Measurements from ENCODE around the gene CBY3.
"Not testable (repeated sequence)": the region's sequence is repeated elsewhere in the genome, so short reads cannot be mapped to it uniquely, and the experiment has no call there.

CBY3 gene

DNA sequence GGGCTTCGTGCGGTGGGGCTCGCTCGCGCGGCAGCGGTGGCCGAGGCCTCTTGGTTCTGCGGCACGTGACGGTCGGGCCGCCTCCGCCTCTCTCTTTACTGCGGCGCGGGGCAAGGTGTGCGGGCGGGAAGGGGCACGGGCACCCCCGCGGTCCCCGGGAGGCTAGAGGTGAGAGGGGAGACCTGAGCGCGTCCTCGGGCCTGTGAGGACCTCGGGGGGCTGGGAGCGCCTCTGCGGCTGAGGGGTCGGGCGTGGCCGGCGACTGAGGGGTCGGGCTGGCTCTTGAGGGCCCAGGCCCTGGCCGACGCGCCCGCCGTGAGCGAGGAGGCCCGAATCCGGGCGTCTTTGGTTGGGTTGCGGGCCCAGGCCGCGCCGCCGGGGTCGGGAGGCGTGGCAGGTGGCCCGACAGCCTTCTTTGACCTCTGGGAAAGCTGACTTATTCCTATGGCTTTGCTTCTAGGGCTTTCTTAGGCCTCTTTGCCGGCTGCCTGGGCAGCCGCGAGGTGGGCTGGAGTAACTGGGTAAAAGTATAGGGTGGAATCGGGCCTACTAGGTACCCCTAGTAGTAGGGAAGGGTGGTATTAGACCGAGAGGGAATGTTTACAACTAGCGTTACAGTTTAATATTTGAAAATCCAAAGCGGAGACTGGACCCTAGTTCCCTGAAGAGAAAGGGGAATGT is 18.2 kb upstream of the CBY3 start, which contains the start of gene CANX:
Gene CANX (plus strand): TSS at position 33 of the 681 bp plus-strand sequence. CDS start 6,715 bp downstream, outside the sequence.
- TF ChIP-seq Cebpa-rat (IDR thresholded peaks at IDR 0.05) = no peak
- peaks cover 32% of the 10 kb centered on the region for H3K36me3 ChIP-seq
- peak within 1 kb of the TSS; percentile 89 for H3K4me2 ChIP-seq
- H4K20me1 ChIP-seq = peaks cover 52% of the 10 kb centered on the region
- peak within 1 kb of the TSS; percentile 100 for H3K9ac ChIP-seq
- H3K27me3 ChIP-seq = no peaks in the 10 kb centered on the region
- peak within 1 kb of the TSS; percentile 88 for H3K4me3 ChIP-seq
- peak within 1 kb of the TSS; percentile 99 for H3K27ac ChIP-seq
- no peaks in the 10 kb centered on the region for H3K9me3 ChIP-seq
- peaks cover 43% of the 10 kb centered on the region for H3K4me1 ChIP-seq

DNA sequence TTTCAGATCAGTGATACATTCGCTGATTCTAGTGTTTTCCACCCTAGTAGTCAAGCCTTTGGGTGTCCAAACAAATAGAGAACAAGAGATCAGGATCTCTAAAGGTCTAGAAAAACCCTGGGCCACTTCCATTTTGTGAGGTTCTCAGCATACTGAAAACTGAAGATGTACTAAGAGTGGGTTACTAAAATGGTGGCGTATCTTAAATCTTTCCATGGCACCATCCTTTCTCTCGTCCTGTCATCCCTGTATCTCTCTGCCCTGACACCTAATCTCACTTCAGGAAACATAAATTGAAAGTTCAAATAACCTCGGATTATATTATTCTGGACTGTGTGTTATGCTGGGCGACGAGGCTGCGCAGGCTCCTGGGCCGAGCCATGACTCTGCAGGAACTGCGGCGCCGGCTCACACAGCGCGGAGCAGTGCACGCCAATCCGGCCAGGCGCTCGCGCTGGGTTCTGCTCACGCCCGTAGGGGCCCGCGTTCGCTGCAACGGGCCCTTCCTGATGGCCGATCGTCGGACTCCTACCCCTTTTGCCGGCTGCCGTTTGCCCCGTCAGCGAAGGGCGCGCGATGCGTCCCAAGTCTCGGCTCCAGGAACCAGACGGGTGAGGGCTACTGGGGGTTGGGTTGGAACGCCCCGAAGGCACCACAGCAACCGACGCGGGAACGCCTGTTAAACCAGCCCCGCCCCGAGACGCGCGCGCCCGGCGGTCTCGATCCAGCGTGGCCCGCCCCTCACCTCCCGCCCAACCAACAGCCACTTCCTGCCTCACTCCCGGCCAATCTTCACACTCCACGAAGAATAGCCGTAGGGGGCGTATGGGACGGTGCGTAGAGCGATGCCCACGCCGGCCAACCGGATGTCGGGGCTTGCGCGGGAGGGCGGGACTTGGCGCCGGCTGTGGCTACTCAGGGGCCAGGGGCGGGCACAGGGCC is 17.4 kb upstream of the CBY3 start:
- Histone ChIP-seq H3K4me3 (peak overlapping the region; percentile 88), H3K36me3 (peaks cover 24% of the 10 kb centered on the region), H3K27ac (peak overlapping the region; percentile 99), H3K9ac (peak overlapping the region; percentile 100), H3K27me3 (no peaks in the 10 kb centered on the region), H3K4me2 (peak overlapping the region; percentile 89), H3K9me3 (no peaks in the 10 kb centered on the region), H3K4me1 (peaks cover 38% of the 10 kb centered on the region), H4K20me1 (peaks cover 44% of the 10 kb centered on the region)
- no peak for TF ChIP-seq Cebpa-rat (IDR thresholded peaks at IDR 0.05)

DNA sequence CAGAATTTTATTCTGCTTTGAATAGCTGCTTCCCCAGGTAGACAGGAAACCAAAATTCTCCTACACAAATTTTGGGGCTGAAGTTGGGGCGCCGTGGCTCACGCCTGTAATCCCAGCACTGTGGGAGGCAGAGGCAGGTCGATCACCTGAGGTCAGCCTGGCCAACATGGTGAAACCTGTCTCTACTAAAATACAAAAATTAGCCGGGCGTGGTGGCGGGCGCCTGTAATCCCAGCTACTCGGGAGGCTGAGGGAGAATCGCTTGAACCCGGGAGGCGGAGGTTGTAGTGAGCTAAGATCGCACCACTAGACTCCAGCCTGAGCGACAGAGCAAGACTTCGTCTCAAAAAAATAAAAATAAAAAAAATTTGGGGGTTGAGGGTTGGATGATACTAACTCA is 16.7 kb upstream of the CBY3 start:
- not testable (repeated sequence) for H3K27me3 ChIP-seq, H3K9me3 ChIP-seq
- peaks cover 17% of the 10 kb centered on the region for H3K36me3 ChIP-seq
- peak overlapping the region; percentile 96 for H3K9ac ChIP-seq
- peak overlapping the region; percentile 96 for H3K27ac ChIP-seq
- peak overlapping the region; percentile 89 for H3K4me2 ChIP-seq
- peaks cover 36% of the 10 kb centered on the region for H4K20me1 ChIP-seq
- H3K4me1 ChIP-seq = peaks cover 35% of the 10 kb centered on the region
- peak overlapping the region; percentile 88 for H3K4me3 ChIP-seq

DNA sequence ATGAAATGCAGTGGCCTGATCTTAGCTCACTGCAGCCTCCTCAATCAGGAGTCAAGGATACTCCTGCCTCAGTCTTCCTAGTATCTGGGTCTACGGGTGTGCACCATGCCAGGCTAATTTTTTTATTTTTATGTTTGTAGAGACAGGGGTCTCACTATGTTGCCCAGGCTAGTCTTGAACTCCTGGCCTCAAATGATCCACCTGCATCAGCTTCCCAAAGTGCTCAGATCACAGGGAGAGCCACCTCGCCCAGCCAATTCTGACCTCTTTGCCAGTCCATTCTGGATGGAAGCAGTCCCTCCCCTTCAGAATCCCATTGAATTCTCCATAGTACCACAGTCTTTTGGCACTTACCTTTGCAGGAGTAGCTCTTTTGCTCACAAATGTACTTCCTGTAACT is 16.3 kb upstream of the CBY3 start:
- Histone ChIP-seq H3K27ac (no peak overlapping the region; the same call in 1 of the 2 replicates), H3K9ac (no peak overlapping the region), H3K27me3 (no peaks in the 10 kb centered on the region), H3K4me1 (peaks cover 34% of the 10 kb centered on the region), H3K4me2 (peak overlapping the region; percentile 89), H3K4me3 (no peak overlapping the region), H3K9me3 (no peaks in the 10 kb centered on the region), H3K36me3 (peaks cover 14% of the 10 kb centered on the region), H4K20me1 (peaks cover 32% of the 10 kb centered on the region)
- TF ChIP-seq Cebpa-rat (IDR thresholded peaks at IDR 0.05) = no peak

DNA sequence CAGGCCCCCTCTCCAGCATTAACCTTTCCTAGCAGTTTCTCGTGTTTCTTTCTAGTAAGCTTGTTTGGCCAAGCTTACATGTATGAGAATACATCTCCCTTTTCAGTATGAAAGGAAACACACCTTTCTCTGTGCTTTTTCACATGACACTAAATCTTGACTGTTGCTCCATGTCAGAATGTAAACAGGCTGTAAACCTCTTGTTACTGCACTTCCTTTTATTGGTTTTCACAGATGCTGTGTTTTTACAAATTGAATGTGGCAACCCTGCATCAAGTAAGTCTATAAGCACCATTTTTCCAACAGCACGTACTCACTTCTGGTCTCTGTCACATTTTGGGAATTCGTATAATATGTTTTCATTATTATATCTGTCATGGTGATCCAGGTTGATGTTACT is 15.8 kb upstream of the CBY3 start:
- Histone ChIP-seq H3K9me3 (no peaks in the 10 kb centered on the region), H3K27me3 (no peaks in the 10 kb centered on the region), H3K9ac (no peak overlapping the region), H3K4me3 (no peak overlapping the region), H4K20me1 (peaks cover 27% of the 10 kb centered on the region), H3K36me3 (peaks cover 9% of the 10 kb centered on the region; the same call in 1 of the 2 replicates), H3K4me1 (peaks cover 30% of the 10 kb centered on the region), H3K27ac (no peak overlapping the region), H3K4me2 (no peak overlapping the region)
- TF ChIP-seq Cebpa-rat (IDR thresholded peaks at IDR 0.05) = no peak

DNA sequence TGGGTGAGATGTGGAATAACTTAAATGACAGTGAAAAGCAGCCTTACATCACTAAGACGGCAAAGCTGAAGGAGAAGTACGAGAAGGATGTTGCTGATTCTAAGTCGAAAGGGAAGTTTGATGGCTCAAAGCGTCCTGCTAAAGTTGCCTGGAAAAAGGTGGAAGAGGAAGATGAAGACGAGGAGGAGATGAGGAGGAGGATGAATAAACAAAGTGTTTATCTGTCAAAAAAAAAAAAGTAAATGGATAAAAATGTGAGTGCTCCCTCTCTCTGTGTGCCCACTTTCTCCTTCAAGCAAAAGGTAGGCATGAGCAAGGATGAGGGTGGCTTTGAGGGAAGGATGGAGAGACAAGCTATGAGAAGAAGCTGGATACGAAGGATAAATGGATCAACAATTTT is 13.7 kb upstream of the CBY3 start:
- Histone ChIP-seq H3K4me3 (no peak overlapping the region), H3K36me3 (no peaks in the 10 kb centered on the region), H3K4me1 (peaks cover 15% of the 10 kb centered on the region), H3K4me2 (no peak overlapping the region), H3K27ac (no peak overlapping the region), H4K20me1 (peaks cover 7% of the 10 kb centered on the region), H3K9ac (no peak overlapping the region), H3K27me3 (no peaks in the 10 kb centered on the region), H3K9me3 (no peaks in the 10 kb centered on the region)
- TF ChIP-seq Cebpa-rat (IDR thresholded peaks at IDR 0.05) = no peak

DNA sequence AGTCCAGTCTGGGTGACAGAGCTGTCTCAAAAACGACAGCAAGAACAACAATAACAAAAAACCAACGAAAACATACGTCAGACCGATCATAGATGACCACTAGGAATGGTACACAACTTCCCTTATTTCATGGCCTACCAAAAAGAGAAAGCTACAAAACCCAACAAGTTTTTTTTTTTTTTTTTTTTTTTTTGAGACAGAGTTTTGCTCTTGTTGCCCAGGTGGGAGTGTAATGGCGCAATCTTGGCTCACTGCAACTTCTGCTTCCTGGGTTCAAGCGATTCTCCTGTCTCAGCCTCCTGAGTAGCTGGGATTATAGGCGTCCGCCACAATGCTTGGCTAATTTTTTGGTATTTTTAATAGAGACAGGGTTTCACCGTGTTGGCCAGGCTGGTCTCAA is 8.4 kb upstream of the CBY3 start:
- not testable (repeated sequence) for H3K36me3 ChIP-seq

DNA sequence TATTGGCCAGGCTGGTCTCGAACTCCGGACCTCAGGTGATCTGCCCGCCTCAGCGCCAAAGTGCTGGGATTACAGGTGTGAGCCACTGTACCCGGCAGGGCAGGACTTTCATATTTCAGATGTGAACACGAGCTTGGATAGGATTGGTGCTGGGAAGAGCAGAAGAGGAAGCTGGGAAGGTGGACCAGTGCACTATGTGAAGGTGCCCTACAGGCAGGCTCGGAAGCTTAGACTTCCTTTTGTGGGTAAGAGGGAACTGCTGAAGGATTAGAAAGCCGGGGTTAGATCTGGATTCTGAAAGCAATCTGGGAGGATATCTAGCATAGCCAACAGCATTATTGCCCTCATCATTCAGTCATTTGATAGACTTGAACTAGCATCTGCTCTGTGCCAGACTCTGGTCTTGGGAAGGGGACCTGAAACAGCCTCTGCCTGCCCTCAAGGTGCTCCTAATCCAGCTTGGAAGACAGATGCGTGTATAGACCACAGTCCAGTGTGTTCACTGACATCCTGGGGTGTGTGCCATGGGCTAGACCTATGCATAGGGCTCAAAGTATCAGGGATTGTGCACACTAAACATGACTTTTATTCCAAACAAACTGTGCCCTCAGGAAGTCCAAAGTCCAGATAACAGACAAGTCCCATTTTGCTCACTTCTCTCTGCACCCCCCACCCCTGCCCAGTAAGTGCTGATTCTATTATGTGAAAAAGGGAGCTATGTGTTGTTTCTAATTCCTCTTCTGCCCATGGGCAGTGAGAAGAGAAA is 637 bp downstream of the CBY3 start:
- no peaks in the 10 kb centered on the region; the same call in 1 of the 2 replicates for H4K20me1 ChIP-seq
- TF ChIP-seq Cebpa-rat (IDR thresholded peaks at IDR 0.05) = no peak
- H3K36me3 ChIP-seq = no peaks in the 10 kb centered on the region
- peaks cover 38% of the 10 kb centered on the region for H3K4me1 ChIP-seq
- H3K9ac ChIP-seq = no peak overlapping the region; the same call in 1 of the 2 replicates
- H3K27ac ChIP-seq = no peak overlapping the region
- no peak overlapping the region for H3K4me3 ChIP-seq
- no peak overlapping the region for H3K4me2 ChIP-seq
- no peaks in the 10 kb centered on the region for H3K9me3 ChIP-seq
- no peaks in the 10 kb centered on the region; the same call in 1 of the 2 replicates for H3K27me3 ChIP-seq

More for the DNA sequence above, 8.4 kb upstream of the CBY3 start:
- H3K4me1 ChIP-seq, H3K27me3 ChIP-seq, H4K20me1 ChIP-seq, H3K9me3 ChIP-seq, H3K4me2 ChIP-seq, H3K9ac ChIP-seq, H3K4me3 ChIP-seq, H3K27ac ChIP-seq: not testable (repeated sequence)

DNA sequence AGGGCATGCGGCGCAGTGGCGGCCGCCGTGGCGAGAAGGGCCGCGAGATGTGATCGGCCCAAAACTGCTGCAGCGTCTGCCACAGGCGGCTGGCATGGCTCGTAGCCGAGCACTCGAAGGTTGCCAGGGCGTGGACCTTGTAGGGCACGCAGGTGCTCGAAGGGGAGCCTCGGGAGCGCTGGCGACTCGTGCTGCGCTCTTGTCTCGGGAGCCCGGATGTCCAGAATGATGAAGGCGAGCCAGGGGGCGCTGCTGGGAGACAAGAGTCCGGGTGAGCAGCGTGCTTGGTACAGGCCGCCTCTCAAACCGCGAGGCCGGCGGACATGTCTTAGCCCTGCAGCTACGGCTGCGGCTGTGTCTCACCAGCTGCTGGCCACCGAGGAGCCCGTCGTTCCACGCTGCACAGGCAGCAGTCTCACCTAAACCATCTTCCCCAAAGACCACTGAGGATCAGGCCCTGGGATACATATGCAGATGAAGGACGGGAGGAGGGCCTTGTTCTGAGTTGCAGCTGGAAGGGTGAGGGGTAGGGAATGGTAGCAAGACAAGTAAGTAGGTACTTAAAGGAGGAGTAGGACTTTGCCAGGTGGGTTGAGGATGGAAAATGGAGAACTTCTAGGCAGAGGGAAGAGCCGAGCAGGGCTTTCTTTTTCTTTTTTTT is 1.7 kb downstream of the CBY3 start:
- H3K9ac ChIP-seq = peak overlapping the region; percentile 92
- peak overlapping the region; percentile 87 for H3K4me3 ChIP-seq
- no peaks in the 10 kb centered on the region; the same call in 1 of the 2 replicates for H3K27me3 ChIP-seq
- H3K4me2 ChIP-seq = peak overlapping the region; percentile 94
- H3K9me3 ChIP-seq = no peaks in the 10 kb centered on the region
- no peaks in the 10 kb centered on the region for H3K36me3 ChIP-seq
- peak overlapping the region; percentile 92 for H3K27ac ChIP-seq
- H4K20me1 ChIP-seq = no peaks in the 10 kb centered on the region; the same call in 1 of the 2 replicates
- TF ChIP-seq Cebpa-rat (IDR thresholded peaks at IDR 0.05) = no peak
- H3K4me1 ChIP-seq = peaks cover 45% of the 10 kb centered on the region

Measured in BLaER1 (cell line).